HEK293 (cell line): ENCODE data around the gene SCAF1.
A peak's percentile ranks its signal among the peaks of the same experiment; 100 is the strongest.

Source experiments
- BCL11B ChIP-seq: fragments of 450-650 bp; formaldehyde crosslinking; IDR thresholded peaks from 2 replicates; pipeline ENCODE4 v1.5.1; 2016; ENCODE audit warnings: low read depth, missing biosample characterization, missing genetic modification characterization
- IKZF3 ChIP-seq: fragments of 450-650 bp; IDR thresholded peaks from 2 replicates; pipeline ENCODE4 v1.5.0; 2018; ENCODE audit warnings: missing biosample characterization, mild to moderate bottlenecking, missing genetic modification characterization, moderate library complexity
- KLF10 ChIP-seq: fragments of 450-650 bp; IDR thresholded peaks from 2 replicates; pipeline ENCODE4 v1.5.1; 2018; ENCODE audit warnings: missing biosample characterization, mild to moderate bottlenecking, missing genetic modification characterization
- KLF7 ChIP-seq: fragments of 450-650 bp; formaldehyde crosslinking; IDR thresholded peaks from 2 replicates; pipeline ENCODE4 v1.5.1; 2016; ENCODE audit warnings: missing biosample characterization, missing genetic modification characterization, borderline replicate concordance
- SCRT1 ChIP-seq: fragments of 450-650 bp; formaldehyde crosslinking; IDR thresholded peaks from 2 replicates; pipeline ENCODE4 v1.5.1; 2016; ENCODE audit warnings: missing biosample characterization, missing genetic modification characterization, borderline replicate concordance
- ZFP37 ChIP-seq: fragments of 450-650 bp; formaldehyde crosslinking; IDR thresholded peaks from 2 replicates; pipeline ENCODE4 v1.5.1; 2016; ENCODE audit warnings: missing biosample characterization, missing genetic modification characterization
- ZIC2 ChIP-seq: fragments of 450-650 bp; formaldehyde crosslinking; IDR thresholded peaks from 2 replicates; pipeline ENCODE4 v1.5.1; 2016; ENCODE audit warnings: missing biosample characterization, missing genetic modification characterization
- ZNF10 ChIP-seq: fragments of 450-650 bp; formaldehyde crosslinking; IDR thresholded peaks from 2 replicates; pipeline ENCODE4 v1.5.1; 2017; ENCODE audit warnings: missing biosample characterization, missing genetic modification characterization
- ZNF16 ChIP-seq: fragments of 450-650 bp; formaldehyde crosslinking; IDR thresholded peaks from 2 replicates; pipeline ENCODE4 v1.5.1; 2016; ENCODE audit warnings: low read depth, missing biosample characterization, missing genetic modification characterization
- ZNF2 ChIP-seq: fragments of 450-650 bp; formaldehyde crosslinking; IDR thresholded peaks from 2 replicates; pipeline ENCODE4 v1.5.1; 2016; ENCODE audit warnings: missing biosample characterization, missing genetic modification characterization
- ZNF335 ChIP-seq: fragments of 450-650 bp; formaldehyde crosslinking; conservative IDR thresholded peaks from 2 replicates; pipeline ENCODE4 v1.5.1; 2016; ENCODE audit warnings: missing biosample characterization, missing genetic modification characterization
- ZNF394 ChIP-seq: fragments of 450-650 bp; formaldehyde crosslinking; IDR thresholded peaks from 2 replicates; pipeline ENCODE4 v1.5.1; 2016; ENCODE audit warnings: missing biosample characterization, missing genetic modification characterization, mild to moderate bottlenecking, moderate library complexity, borderline replicate concordance
- ZNF501 ChIP-seq: fragments of 450-650 bp; formaldehyde crosslinking; IDR thresholded peaks from 2 replicates; pipeline ENCODE4 v1.5.1; 2016; ENCODE audit warnings: missing biosample characterization, missing genetic modification characterization
- ZNF623 ChIP-seq: fragments of 450-650 bp; formaldehyde crosslinking; IDR thresholded peaks from 2 replicates; pipeline ENCODE4 v1.5.1; 2016; ENCODE audit warnings: missing biosample characterization, missing genetic modification characterization
- ZNF626 ChIP-seq: fragments of 450-650 bp; sonication (Bioruptor Pico); formaldehyde crosslinking; IDR thresholded peaks from 2 replicates; pipeline ENCODE4 v1.5.1; 2018; ENCODE audit warnings: missing biosample characterization, missing genetic modification characterization, inconsistent platforms
- ZNF654 ChIP-seq: fragments of 450-650 bp; formaldehyde crosslinking; IDR thresholded peaks from 2 replicates; pipeline ENCODE4 v1.5.1; 2016; ENCODE audit warnings: low read depth, missing biosample characterization, missing genetic modification characterization
- ZNF76 ChIP-seq: fragments of 450-650 bp; formaldehyde crosslinking; IDR thresholded peaks from 2 replicates; pipeline ENCODE4; 2016; ENCODE audit warnings: low read depth, missing biosample characterization, missing genetic modification characterization, borderline replicate concordance
- TF ChIP-seq, protein P1 (sequence below): fragments of 450-650 bp; formaldehyde crosslinking; IDR thresholded peaks from 2 replicates; pipeline ENCODE4 v1.5.1; 2017; ENCODE audit warnings: missing biosample characterization, missing genetic modification characterization
- TF ChIP-seq, protein P2 (sequence below): fragments of 450-650 bp; formaldehyde crosslinking; IDR thresholded peaks from 2 replicates; pipeline ENCODE4 v1.5.1; 2017; ENCODE audit warnings: missing biosample characterization, missing genetic modification characterization
- TF ChIP-seq, protein P3 (sequence below): fragments of 450-650 bp; formaldehyde crosslinking; IDR thresholded peaks from 2 replicates; pipeline ENCODE4 v1.5.0; 2017; ENCODE audit warnings: missing biosample characterization, missing genetic modification characterization, borderline replicate concordance
- TF ChIP-seq, protein P4 (sequence below): fragments of 450-650 bp; formaldehyde crosslinking; conservative IDR thresholded peaks from 2 replicates; pipeline ENCODE4 v1.5.1; 2016; ENCODE audit warnings: low read depth, missing biosample characterization, missing genetic modification characterization
- TF ChIP-seq, protein P5 (sequence below): fragments of 450-650 bp; formaldehyde crosslinking; IDR thresholded peaks from 2 replicates; pipeline ENCODE4 v1.5.1; 2016; ENCODE audit warnings: missing biosample characterization, missing genetic modification characterization
- TF ChIP-seq, protein P6 (sequence below): fragments of 450-650 bp; formaldehyde crosslinking; IDR thresholded peaks from 2 replicates; pipeline ENCODE4 v1.5.1; 2016; ENCODE audit warnings: missing biosample characterization, missing genetic modification characterization

Gene SCAF1

DNA sequence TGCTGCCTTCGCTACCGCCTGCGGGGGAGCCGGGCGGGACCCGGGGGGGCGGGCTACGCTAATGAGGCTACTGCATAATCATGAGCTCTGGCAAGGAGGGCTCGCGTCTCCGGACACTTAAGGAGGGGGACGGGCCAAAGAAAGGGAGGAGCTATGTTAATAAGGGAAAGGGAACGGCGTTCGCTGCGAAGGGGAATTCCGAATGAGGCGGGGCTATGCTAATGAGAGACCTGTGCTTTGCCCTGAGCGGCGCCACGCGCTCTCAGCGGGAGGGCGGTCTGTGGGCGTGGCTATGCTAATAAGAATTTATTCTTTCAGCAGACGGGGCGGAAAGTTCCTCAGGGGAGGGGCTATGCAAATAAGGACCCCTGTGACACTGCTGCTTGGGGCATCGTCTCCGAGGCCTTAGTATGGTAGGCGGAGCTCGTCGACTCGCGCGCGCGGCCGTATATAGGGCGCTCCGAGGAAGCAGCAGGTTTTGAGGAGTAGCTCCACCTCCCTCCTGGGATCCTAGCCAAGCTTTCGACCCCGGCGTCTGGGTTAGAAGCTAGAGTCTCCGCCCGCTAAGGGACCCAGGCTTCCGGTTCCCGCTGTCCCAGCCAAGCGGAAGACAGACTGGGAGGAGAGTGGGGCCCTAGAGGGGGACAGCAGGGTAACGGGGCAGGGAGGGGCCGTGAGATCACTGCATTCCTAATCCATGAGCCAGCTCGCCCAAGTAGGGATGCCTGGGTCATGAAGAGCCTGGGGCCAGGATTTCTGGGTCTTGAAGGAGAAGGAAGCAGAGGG lies 1.7 kb upstream of the SCAF1 start, which contains the start of gene RRAS (continued):
- TF ChIP-seq, protein P1, sequence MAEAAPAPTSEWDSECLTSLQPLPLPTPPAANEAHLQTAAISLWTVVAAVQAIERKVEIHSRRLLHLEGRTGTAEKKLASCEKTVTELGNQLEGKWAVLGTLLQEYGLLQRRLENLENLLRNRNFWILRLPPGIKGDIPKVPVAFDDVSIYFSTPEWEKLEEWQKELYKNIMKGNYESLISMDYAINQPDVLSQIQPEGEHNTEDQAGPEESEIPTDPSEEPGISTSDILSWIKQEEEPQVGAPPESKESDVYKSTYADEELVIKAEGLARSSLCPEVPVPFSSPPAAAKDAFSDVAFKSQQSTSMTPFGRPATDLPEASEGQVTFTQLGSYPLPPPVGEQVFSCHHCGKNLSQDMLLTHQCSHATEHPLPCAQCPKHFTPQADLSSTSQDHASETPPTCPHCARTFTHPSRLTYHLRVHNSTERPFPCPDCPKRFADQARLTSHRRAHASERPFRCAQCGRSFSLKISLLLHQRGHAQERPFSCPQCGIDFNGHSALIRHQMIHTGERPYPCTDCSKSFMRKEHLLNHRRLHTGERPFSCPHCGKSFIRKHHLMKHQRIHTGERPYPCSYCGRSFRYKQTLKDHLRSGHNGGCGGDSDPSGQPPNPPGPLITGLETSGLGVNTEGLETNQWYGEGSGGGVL (tag by site-specific recombination) = peak; percentile 94
- TF ChIP-seq, protein P2, sequence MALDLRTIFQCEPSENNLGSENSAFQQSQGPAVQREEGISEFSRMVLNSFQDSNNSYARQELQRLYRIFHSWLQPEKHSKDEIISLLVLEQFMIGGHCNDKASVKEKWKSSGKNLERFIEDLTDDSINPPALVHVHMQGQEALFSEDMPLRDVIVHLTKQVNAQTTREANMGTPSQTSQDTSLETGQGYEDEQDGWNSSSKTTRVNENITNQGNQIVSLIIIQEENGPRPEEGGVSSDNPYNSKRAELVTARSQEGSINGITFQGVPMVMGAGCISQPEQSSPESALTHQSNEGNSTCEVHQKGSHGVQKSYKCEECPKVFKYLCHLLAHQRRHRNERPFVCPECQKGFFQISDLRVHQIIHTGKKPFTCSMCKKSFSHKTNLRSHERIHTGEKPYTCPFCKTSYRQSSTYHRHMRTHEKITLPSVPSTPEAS (tag by site-specific recombination) = peak; percentile 37
- TF ChIP-seq ZNF501 (tag by site-specific recombination) = peak; percentile 85
- TF ChIP-seq ZNF16 (tag by site-specific recombination) = no peak
- peak; percentile 49; the same call in 1 of the 2 replicates for TF ChIP-seq ZNF10 (tag by site-specific recombination)
- TF ChIP-seq, protein P3, sequence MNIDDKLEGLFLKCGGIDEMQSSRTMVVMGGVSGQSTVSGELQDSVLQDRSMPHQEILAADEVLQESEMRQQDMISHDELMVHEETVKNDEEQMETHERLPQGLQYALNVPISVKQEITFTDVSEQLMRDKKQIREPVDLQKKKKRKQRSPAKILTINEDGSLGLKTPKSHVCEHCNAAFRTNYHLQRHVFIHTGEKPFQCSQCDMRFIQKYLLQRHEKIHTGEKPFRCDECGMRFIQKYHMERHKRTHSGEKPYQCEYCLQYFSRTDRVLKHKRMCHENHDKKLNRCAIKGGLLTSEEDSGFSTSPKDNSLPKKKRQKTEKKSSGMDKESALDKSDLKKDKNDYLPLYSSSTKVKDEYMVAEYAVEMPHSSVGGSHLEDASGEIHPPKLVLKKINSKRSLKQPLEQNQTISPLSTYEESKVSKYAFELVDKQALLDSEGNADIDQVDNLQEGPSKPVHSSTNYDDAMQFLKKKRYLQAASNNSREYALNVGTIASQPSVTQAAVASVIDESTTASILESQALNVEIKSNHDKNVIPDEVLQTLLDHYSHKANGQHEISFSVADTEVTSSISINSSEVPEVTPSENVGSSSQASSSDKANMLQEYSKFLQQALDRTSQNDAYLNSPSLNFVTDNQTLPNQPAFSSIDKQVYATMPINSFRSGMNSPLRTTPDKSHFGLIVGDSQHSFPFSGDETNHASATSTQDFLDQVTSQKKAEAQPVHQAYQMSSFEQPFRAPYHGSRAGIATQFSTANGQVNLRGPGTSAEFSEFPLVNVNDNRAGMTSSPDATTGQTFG (tag by site-specific recombination) = no peak
- peak; percentile 99 for TF ChIP-seq IKZF3 (tag by site-specific recombination)
- 0 out of 2 replicates have a peak, but pooled peaks have one; percentile 36 for TF ChIP-seq SCRT1
- TF ChIP-seq BCL11B (tag by site-specific recombination) = peak; percentile 90
- peak; percentile 58 for TF ChIP-seq ZIC2 (tag by site-specific recombination)
- TF ChIP-seq, protein P4, sequence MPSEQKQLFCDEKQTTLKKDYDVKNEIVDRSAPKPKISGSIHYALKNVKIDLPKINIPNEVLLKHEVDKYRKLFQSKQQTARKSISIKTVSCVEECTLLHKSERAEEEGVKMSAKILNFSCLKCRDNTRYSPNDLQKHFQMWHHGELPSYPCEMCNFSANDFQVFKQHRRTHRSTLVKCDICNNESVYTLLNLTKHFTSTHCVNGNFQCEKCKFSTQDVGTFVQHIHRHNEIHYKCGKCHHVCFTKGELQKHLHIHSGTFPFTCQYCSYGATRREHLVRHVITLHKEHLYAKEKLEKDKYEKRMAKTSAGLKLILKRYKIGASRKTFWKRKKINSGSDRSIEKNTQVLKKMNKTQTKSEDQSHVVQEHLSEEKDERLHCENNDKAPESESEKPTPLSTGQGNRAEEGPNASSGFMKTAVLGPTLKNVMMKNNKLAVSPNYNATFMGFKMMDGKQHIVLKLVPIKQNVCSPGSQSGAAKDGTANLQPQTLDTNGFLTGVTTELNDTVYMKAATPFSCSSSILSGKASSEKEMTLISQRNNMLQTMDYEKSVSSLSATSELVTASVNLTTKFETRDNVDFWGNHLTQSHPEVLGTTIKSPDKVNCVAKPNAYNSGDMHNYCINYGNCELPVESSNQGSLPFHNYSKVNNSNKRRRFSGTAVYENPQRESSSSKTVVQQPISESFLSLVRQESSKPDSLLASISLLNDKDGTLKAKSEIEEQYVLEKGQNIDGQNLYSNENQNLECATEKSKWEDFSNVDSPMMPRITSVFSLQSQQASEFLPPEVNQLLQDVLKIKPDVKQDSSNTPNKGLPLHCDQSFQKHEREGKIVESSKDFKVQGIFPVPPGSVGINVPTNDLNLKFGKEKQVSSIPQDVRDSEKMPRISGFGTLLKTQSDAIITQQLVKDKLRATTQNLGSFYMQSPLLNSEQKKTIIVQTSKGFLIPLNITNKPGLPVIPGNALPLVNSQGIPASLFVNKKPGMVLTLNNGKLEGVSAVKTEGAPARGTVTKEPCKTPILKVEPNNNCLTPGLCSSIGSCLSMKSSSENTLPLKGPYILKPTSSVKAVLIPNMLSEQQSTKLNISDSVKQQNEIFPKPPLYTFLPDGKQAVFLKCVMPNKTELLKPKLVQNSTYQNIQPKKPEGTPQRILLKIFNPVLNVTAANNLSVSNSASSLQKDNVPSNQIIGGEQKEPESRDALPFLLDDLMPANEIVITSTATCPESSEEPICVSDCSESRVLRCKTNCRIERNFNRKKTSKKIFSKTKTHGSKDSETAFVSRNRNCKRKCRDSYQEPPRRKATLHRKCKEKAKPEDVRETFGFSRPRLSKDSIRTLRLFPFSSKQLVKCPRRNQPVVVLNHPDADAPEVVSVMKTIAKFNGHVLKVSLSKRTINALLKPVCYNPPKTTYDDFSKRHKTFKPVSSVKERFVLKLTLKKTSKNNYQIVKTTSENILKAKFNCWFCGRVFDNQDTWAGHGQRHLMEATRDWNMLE (tag by site-specific recombination) = peak; percentile 63; the same call in 1 of the 2 replicates
- TF ChIP-seq ZNF394 (tag by site-specific recombination) = peak; percentile 100
- TF ChIP-seq, protein P5, sequence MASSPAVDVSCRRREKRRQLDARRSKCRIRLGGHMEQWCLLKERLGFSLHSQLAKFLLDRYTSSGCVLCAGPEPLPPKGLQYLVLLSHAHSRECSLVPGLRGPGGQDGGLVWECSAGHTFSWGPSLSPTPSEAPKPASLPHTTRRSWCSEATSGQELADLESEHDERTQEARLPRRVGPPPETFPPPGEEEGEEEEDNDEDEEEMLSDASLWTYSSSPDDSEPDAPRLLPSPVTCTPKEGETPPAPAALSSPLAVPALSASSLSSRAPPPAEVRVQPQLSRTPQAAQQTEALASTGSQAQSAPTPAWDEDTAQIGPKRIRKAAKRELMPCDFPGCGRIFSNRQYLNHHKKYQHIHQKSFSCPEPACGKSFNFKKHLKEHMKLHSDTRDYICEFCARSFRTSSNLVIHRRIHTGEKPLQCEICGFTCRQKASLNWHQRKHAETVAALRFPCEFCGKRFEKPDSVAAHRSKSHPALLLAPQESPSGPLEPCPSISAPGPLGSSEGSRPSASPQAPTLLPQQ (tag by site-specific recombination) = peak; percentile 98
- TF ChIP-seq KLF7 (tag by site-specific recombination) = peak; percentile 76; the same call in 1 of the 2 replicates
- no peak for TF ChIP-seq ZNF626
- TF ChIP-seq ZFP37 (tag by site-specific recombination) = peak; percentile 92; the same call in 1 of the 2 replicates
- peak; percentile 80 for TF ChIP-seq KLF10 (tag by site-specific recombination)
- TF ChIP-seq, protein P6, sequence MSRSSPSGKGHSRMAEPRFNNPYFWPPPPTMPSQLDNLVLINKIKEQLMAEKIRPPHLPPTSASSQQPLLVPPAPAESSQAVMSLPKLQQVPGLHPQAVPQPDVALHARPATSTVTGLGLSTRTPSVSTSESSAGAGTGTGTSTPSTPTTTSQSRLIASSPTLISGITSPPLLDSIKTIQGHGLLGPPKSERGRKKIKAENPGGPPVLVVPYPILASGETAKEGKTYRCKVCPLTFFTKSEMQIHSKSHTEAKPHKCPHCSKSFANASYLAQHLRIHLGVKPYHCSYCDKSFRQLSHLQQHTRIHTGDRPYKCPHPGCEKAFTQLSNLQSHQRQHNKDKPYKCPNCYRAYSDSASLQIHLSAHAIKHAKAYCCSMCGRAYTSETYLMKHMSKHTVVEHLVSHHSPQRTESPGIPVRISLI (tag by site-specific recombination) = no peak
- TF ChIP-seq ZNF654 (tag by site-specific recombination) = no peak
- TF ChIP-seq ZNF2 (tag by site-specific recombination) = 0 out of 2 replicates have a peak, but pooled peaks have one; percentile 19
- peak; percentile 82 for TF ChIP-seq ZNF335
- 0 out of 2 replicates have a peak, but pooled peaks have one; percentile 10 for TF ChIP-seq ZNF623
- peak; percentile 87 for TF ChIP-seq ZNF76 (tag by site-specific recombination)
